SIG-M5 (cell line): ENCODE data around the gene PLAC8.
"Not testable (repeated sequence)": the region's sequence is repeated elsewhere in the genome, so short reads cannot be mapped to it uniquely, and the experiment has no call there.

ENCODE experiments used
- DNase-seq: peaks from one replicate; lab custom pipeline; 2025; lab: John Stamatoyannopoulos, UW

PLAC8 gene

GRCh38 chr4:83071116-83071515 is 43.4 kb downstream of the PLAC8 start:
- no peak for DNase-seq

GRCh38 chr4:83067058-83067639 is 47.4 kb downstream of the PLAC8 start:
- no peak for DNase-seq

GRCh38 chr4:83065266-83065665 is 49.3 kb downstream of the PLAC8 start:
- no peak for DNase-seq

GRCh38 chr4:83062739-83063138 is 51.8 kb downstream of the PLAC8 start:
- DNase-seq, result no peak

GRCh38 chr4:83054928-83055327 is 59.6 kb downstream of the PLAC8 start:
- DNase-seq, result no peak

- DNase-seq, result not testable (repeated sequence)
These were observed 65.7 kb downstream of the PLAC8 start for GRCh38 chr4:83048781-83049180.

GRCh38 chr4:83046693-83047473 is 67.6 kb downstream of the PLAC8 start:
- no peak for DNase-seq

GRCh38 chr4:83043801-83044407 is 70.6 kb downstream of the PLAC8 start:
- DNase-seq, result no peak

GRCh38 chr4:83043157-83043556 is 71.4 kb downstream of the PLAC8 start:
- not testable (repeated sequence) for DNase-seq

- DNase-seq, result no peak
These were observed 74.3 kb downstream of the PLAC8 start for GRCh38 chr4:83040269-83040668.
